ENCODE results near the gene HCRT.

- TF ChIP-seq, protein P1, sequence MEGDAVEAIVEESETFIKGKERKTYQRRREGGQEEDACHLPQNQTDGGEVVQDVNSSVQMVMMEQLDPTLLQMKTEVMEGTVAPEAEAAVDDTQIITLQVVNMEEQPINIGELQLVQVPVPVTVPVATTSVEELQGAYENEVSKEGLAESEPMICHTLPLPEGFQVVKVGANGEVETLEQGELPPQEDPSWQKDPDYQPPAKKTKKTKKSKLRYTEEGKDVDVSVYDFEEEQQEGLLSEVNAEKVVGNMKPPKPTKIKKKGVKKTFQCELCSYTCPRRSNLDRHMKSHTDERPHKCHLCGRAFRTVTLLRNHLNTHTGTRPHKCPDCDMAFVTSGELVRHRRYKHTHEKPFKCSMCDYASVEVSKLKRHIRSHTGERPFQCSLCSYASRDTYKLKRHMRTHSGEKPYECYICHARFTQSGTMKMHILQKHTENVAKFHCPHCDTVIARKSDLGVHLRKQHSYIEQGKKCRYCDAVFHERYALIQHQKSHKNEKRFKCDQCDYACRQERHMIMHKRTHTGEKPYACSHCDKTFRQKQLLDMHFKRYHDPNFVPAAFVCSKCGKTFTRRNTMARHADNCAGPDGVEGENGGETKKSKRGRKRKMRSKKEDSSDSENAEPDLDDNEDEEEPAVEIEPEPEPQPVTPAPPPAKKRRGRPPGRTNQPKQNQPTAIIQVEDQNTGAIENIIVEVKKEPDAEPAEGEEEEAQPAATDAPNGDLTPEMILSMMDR (IDR thresholded peaks at IDR 0.05), result no peak
- no peak for TF ChIP-seq POLR2A (IDR thresholded peaks at IDR 0.05)
These were observed 43.9 kb downstream of the HCRT start for GRCh38 chr17:42141382-42141781.

All from uterus (tissue), 2 donors.